ENCODE results near the gene IPO4. TPM values are rescaled to one million over a fixed set of nuclear protein-coding genes. Genes with fewer than 3 reads are reported as not detected.

The IPO4 gene
- total and polyA plus RNA-seq, 2 donors (not counting 1 experiment from before 2014, with no cell fraction given), result 12.4 to 25.3 TPM

DNA sequence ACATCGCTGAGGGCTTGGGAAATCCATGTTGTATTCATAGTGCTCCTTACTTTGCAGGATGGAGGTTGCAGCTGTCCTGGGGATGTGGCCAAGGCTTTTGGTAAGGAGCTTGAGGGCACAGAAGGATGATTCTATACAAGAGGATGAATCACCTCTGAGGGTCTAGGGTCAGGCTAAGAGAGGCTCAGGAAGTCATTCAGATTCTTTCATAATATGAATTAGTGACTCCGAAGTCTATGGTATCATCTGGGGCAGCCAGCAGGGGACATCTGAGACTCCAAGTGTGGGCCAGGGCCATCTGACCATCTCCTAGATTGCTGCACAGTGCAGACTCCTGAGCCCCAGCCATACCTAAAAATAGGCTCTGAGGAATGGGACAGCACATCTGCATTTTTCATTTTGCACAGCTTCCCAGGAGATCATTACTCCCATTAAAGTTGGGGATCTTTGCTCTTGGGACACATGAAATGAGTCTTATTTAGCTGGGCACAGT, 48.9 kb upstream of the IPO4 start:
- Histone ChIP-seq H3K4me1 (ENCODE audit: control insufficient read depth, extremely low read depth, insufficient read depth, low read length) (peaks cover 18% of the 10 kb centered on the region), H3K27ac (ENCODE audit: insufficient read depth, low read length) (no peak overlapping the region), H3K9ac (ENCODE audit: insufficient read depth, low read length) (no peak overlapping the region), H3K79me2 (ENCODE audit: control insufficient read depth, insufficient read depth, low read length) (peaks cover 43% of the 10 kb centered on the region), H3K9me3 (ENCODE audit: control insufficient read depth, insufficient read depth, low read depth, low read length) (no peaks in the 10 kb centered on the region), H4K20me1 (ENCODE audit: control insufficient read depth, extremely low read depth, insufficient read depth, low read length) (no peaks in the 10 kb centered on the region), H2AFZ (ENCODE audit: low read length) (no peak overlapping the region), H3K4me2 (ENCODE audit: extremely low read depth, insufficient read depth, low read length) (no peak overlapping the region), H3K27me3 (ENCODE audit: control insufficient read depth, insufficient read depth, low read length) (no peaks in the 10 kb centered on the region), H3K36me3 (ENCODE audit: control insufficient read depth, insufficient read depth, low read length) (peaks cover 31% of the 10 kb centered on the region), H3K4me3 (replicated peaks in 1 of 4; ENCODE audit: control extremely low read depth in 1 of 4, insufficient read depth in 1 of 4, low read depth in 3 of 4, low read length in 4 of 4) (no peak overlapping the region)
- no peak for TF ChIP-seq EZH2 (IDR thresholded peaks at IDR 0.05; ENCODE audit: low read length, missing control alignments)
- TF ChIP-seq, protein P1, sequence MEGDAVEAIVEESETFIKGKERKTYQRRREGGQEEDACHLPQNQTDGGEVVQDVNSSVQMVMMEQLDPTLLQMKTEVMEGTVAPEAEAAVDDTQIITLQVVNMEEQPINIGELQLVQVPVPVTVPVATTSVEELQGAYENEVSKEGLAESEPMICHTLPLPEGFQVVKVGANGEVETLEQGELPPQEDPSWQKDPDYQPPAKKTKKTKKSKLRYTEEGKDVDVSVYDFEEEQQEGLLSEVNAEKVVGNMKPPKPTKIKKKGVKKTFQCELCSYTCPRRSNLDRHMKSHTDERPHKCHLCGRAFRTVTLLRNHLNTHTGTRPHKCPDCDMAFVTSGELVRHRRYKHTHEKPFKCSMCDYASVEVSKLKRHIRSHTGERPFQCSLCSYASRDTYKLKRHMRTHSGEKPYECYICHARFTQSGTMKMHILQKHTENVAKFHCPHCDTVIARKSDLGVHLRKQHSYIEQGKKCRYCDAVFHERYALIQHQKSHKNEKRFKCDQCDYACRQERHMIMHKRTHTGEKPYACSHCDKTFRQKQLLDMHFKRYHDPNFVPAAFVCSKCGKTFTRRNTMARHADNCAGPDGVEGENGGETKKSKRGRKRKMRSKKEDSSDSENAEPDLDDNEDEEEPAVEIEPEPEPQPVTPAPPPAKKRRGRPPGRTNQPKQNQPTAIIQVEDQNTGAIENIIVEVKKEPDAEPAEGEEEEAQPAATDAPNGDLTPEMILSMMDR (conservative IDR thresholded peaks at IDR 0.05 in 1 of 2, IDR thresholded peaks at IDR 0.05 in 1 of 2; ENCODE audit: low read depth in 1 of 2, low read length in 2 of 2), result no peak
- no peak for DNase-seq (ENCODE audit: low read depth in 2 of 2)

DNA sequence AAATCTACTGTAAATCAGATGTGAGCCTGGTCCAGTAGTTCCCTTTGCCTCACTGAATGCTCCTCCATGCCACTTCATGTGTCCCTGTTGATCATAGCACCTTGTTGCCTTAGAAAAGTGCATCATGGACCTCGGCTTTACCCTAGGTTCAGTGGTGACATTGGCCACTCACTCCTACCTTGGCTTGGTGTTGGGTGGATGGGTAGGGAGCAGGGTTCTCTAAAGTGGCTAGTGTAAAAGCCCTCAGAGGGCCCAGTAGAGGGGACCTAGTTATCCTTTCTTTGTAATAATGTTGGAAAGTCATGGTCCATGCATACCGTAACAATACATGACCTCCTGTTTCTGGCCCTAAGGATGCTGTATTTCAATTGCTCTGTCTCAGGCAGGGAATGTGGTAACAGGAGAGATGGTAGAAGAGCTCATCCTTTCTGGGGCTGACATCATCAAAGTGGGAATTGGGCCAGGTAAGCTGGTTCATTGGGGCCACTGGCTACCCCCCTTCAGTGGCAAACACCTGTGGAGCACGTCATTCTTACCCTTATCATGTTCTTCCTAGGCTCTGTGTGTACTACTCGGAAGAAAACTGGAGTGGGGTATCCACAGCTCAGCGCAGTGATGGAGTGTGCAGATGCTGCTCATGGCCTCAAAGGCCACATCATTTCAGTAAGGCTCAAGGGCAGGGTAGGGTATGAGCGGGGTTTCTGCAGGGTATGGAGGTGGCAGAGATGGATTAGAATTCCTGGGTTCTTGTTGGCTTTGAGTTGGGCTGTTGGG, 48.3 kb upstream of the IPO4 start:
- Histone ChIP-seq H3K4me1 (ENCODE audit: control insufficient read depth, extremely low read depth, insufficient read depth, low read length) (peaks cover 18% of the 10 kb centered on the region), H2AFZ (ENCODE audit: low read length) (no peak overlapping the region), H3K9ac (ENCODE audit: insufficient read depth, low read length) (no peak overlapping the region), H3K9me3 (ENCODE audit: control insufficient read depth, insufficient read depth, low read depth, low read length) (no peaks in the 10 kb centered on the region), H3K79me2 (ENCODE audit: control insufficient read depth, insufficient read depth, low read length) (peaks cover 46% of the 10 kb centered on the region), H4K20me1 (ENCODE audit: control insufficient read depth, extremely low read depth, insufficient read depth, low read length) (no peaks in the 10 kb centered on the region), H3K27me3 (ENCODE audit: control insufficient read depth, insufficient read depth, low read length) (no peaks in the 10 kb centered on the region), H3K36me3 (ENCODE audit: control insufficient read depth, insufficient read depth, low read length) (peaks cover 31% of the 10 kb centered on the region), H3K27ac (ENCODE audit: insufficient read depth, low read length) (no peak overlapping the region), H3K4me3 (replicated peaks in 1 of 4; ENCODE audit: control extremely low read depth in 1 of 4, insufficient read depth in 1 of 4, low read depth in 3 of 4, low read length in 4 of 4) (no peak overlapping the region), H3K4me2 (ENCODE audit: extremely low read depth, insufficient read depth, low read length) (no peak overlapping the region)
- TF ChIP-seq, protein P1 (conservative IDR thresholded peaks at IDR 0.05 in 1 of 2, IDR thresholded peaks at IDR 0.05 in 1 of 2; ENCODE audit: low read depth in 1 of 2, low read length in 2 of 2), result no peak
- no peak for TF ChIP-seq EZH2 (IDR thresholded peaks at IDR 0.05; ENCODE audit: low read length, missing control alignments)
- DNase-seq (ENCODE audit: low read depth in 2 of 2), result no peak

- Histone ChIP-seq H3K9ac (ENCODE audit: insufficient read depth, low read length) (no peak overlapping the region), H3K9me3 (ENCODE audit: control insufficient read depth, insufficient read depth, low read depth, low read length) (no peaks in the 10 kb centered on the region), H3K4me3 (replicated peaks in 1 of 4; ENCODE audit: control extremely low read depth in 1 of 4, insufficient read depth in 1 of 4, low read depth in 3 of 4, low read length in 4 of 4) (no peak overlapping the region), H3K4me2 (ENCODE audit: extremely low read depth, insufficient read depth, low read length) (no peak overlapping the region), H3K27me3 (ENCODE audit: control insufficient read depth, insufficient read depth, low read length) (no peaks in the 10 kb centered on the region), H3K79me2 (ENCODE audit: control insufficient read depth, insufficient read depth, low read length) (peaks cover 48% of the 10 kb centered on the region), H3K4me1 (ENCODE audit: control insufficient read depth, extremely low read depth, insufficient read depth, low read length) (peaks cover 20% of the 10 kb centered on the region), H3K27ac (ENCODE audit: insufficient read depth, low read length) (no peak overlapping the region), H4K20me1 (ENCODE audit: control insufficient read depth, extremely low read depth, insufficient read depth, low read length) (no peaks in the 10 kb centered on the region), H2AFZ (ENCODE audit: low read length) (no peak overlapping the region), H3K36me3 (ENCODE audit: control insufficient read depth, insufficient read depth, low read length) (peaks cover 31% of the 10 kb centered on the region)
- TF ChIP-seq, protein P1 (conservative IDR thresholded peaks at IDR 0.05 in 1 of 2, IDR thresholded peaks at IDR 0.05 in 1 of 2; ENCODE audit: low read depth in 1 of 2, low read length in 2 of 2), result no peak
- TF ChIP-seq EZH2 (IDR thresholded peaks at IDR 0.05; ENCODE audit: low read length, missing control alignments), result no peak
- DNase-seq (ENCODE audit: low read depth in 2 of 2), result no peak
These were observed 47.4 kb upstream of the IPO4 start for GRCh38 chr14:24235804-24236688.

Data from fibroblast of lung (primary cell).